ENCODE results near the gene SRGAP1. TPM values are rescaled to one million over a fixed set of nuclear protein-coding genes. Genes with fewer than 3 reads are reported as not detected.

The SRGAP1 gene
- total and polyA plus RNA-seq, 9 of the 15 experiments (the other 6 are each of a cell fraction or from before 2014, with no cell fraction given), result 0.01 to 0.13 (median 0.04) TPM; not detected in 3

DNA sequence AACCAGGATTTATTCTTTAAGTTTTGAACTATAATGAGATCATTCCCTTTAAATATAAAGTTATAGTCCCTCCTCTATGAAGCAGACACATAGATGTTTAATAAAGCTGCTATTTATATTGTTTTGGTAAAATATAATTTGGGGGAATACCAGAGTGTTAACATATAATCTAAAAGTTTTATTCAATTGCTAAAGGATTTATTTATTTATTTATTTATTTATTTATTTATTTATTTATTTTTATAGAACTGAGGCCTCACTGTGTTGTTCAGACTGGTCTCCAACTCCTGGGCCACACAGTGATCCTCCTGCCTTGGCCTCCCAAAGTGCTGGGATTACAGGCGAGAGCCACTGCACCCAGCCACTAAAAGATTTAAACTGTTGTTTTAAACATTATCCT lies 278.9 kb downstream of the SRGAP1 start:
- Histone ChIP-seq H3K4me2 (ENCODE audit: insufficient read depth, low read length) (no peak overlapping the region), H3K9me3 (replicated peaks; ENCODE audit: control insufficient read depth, insufficient read depth, low read depth, low read length) (no peaks in the 10 kb centered on the region), H2AFZ (ENCODE audit: low read depth, low read length) (no peak overlapping the region), H3K4me3 (no peak overlapping the region), H4K20me1 (replicated peaks; ENCODE audit: control insufficient read depth, insufficient read depth, low read length) (no peaks in the 10 kb centered on the region), H3K9ac (ENCODE audit: insufficient read depth in 1 of 2, low read depth in 2 of 2, low read length in 2 of 2) (no peak overlapping the region), H3K9me1 (ENCODE audit: control insufficient read depth, insufficient read depth, low read length) (no peaks in the 10 kb centered on the region), H3K79me2 (ENCODE audit: control insufficient read depth, insufficient read depth, low read length) (no peaks in the 10 kb centered on the region), H3K27ac (ENCODE audit: extremely low read depth, low read depth, low read length) (no peak overlapping the region), H3K4me1 (replicated peaks in 1 of 2; ENCODE audit: control insufficient read depth in 2 of 2, insufficient read depth in 2 of 2, low read length in 2 of 2) (no peaks in the 10 kb centered on the region), H3K27me3 (ENCODE audit: control insufficient read depth in 2 of 2, insufficient read depth in 2 of 2, low read length in 2 of 2) (peaks cover 2 to 12% of the 10 kb centered on the region in 2 experiments; a peak in 3 of 5 replicates), H3K36me3 (ENCODE audit: control insufficient read depth, insufficient read depth, low read length) (no peaks in the 10 kb centered on the region)
- POLR2A ChIA-PET, result no interaction called here
- in situ Hi-C loops (cut with MboI), result no loop called here
- CTCF ChIA-PET (ENCODE audit: low intra/inter-chr PET ratio), result no interaction called here
- no TSS peak for BruUV-seq (replicated peaks)
- ATAC-seq (no peak), FAIRE-seq (no peak), DNase-seq (ENCODE audit: extremely low read depth in 1 of 4, low spot score in 3 of 4) (no peak)
- intact Hi-C loops (cut with micrococcal nuclease), result no loop called here
- 0% methylated on average over 1 of the region's 1 CpG for WGBS (ENCODE audit: insufficient coverage, low coverage, missing lambda C conversion rate)
- TF ChIP-seq STAG1 (CRISPR knock-in tag; IDR thresholded peaks at IDR 0.05; ENCODE audit: borderline replicate concordance) (no peak), ZNF830 (CRISPR knock-in tag; IDR thresholded peaks at IDR 0.05) (no peak), ZNF507 (tag; conservative IDR thresholded peaks at IDR 0.05) (no peak), ZNF3 (CRISPR knock-in tag; IDR thresholded peaks at IDR 0.05) (no peak), MEF2D (tag; conservative IDR thresholded peaks at IDR 0.05; ENCODE audit: low read depth) (no peak), ILK (tag; IDR thresholded peaks at IDR 0.05; ENCODE audit: borderline replicate concordance, low read depth) (no peak), XRCC4 (IDR thresholded peaks at IDR 0.05; ENCODE audit: extremely low read depth, insufficient read depth, insufficient read length) (no peak), ERF (CRISPR knock-in tag; IDR thresholded peaks at IDR 0.05) (no peak), HMG20A (CRISPR knock-in tag; conservative IDR thresholded peaks at IDR 0.05) (no peak), PCBP1 (IDR thresholded peaks at IDR 0.05; ENCODE audit: low read depth, low read length, poor library complexity, severe bottlenecking) (no peak), NCOR1 (IDR thresholded peaks at IDR 0.05) (no peak)
- TF ChIP-seq, protein P1, sequence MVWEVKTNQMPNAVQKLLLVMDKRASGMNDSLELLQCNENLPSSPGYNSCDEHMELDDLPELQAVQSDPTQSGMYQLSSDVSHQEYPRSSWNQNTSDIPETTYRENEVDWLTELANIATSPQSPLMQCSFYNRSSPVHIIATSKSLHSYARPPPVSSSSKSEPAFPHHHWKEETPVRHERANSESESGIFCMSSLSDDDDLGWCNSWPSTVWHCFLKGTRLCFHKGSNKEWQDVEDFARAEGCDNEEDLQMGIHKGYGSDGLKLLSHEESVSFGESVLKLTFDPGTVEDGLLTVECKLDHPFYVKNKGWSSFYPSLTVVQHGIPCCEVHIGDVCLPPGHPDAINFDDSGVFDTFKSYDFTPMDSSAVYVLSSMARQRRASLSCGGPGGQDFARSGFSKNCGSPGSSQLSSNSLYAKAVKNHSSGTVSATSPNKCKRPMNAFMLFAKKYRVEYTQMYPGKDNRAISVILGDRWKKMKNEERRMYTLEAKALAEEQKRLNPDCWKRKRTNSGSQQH (CRISPR knock-in tag; IDR thresholded peaks at IDR 0.05), result no peak
- TF ChIP-seq, protein P2, sequence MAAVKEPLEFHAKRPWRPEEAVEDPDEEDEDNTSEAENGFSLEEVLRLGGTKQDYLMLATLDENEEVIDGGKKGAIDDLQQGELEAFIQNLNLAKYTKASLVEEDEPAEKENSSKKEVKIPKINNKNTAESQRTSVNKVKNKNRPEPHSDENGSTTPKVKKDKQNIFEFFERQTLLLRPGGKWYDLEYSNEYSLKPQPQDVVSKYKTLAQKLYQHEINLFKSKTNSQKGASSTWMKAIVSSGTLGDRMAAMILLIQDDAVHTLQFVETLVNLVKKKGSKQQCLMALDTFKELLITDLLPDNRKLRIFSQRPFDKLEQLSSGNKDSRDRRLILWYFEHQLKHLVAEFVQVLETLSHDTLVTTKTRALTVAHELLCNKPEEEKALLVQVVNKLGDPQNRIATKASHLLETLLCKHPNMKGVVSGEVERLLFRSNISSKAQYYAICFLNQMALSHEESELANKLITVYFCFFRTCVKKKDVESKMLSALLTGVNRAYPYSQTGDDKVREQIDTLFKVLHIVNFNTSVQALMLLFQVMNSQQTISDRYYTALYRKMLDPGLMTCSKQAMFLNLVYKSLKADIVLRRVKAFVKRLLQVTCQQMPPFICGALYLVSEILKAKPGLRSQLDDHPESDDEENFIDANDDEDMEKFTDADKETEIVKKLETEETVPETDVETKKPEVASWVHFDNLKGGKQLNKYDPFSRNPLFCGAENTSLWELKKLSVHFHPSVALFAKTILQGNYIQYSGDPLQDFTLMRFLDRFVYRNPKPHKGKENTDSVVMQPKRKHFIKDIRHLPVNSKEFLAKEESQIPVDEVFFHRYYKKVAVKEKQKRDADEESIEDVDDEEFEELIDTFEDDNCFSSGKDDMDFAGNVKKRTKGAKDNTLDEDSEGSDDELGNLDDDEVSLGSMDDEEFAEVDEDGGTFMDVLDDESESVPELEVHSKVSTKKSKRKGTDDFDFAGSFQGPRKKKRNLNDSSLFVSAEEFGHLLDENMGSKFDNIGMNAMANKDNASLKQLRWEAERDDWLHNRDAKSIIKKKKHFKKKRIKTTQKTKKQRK (IDR thresholded peaks at IDR 0.05; ENCODE audit: borderline replicate concordance, low read depth, low read length), result no peak
- TF ChIP-seq, protein P3, sequence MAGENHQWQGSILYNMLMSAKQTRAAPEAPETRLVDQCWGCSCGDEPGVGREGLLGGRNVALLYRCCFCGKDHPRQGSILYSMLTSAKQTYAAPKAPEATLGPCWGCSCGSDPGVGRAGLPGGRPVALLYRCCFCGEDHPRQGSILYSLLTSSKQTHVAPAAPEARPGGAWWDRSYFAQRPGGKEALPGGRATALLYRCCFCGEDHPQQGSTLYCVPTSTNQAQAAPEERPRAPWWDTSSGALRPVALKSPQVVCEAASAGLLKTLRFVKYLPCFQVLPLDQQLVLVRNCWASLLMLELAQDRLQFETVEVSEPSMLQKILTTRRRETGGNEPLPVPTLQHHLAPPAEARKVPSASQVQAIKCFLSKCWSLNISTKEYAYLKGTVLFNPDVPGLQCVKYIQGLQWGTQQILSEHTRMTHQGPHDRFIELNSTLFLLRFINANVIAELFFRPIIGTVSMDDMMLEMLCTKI (IDR thresholded peaks at IDR 0.05; ENCODE audit: partially characterized antibody), result no peak
- TF ChIP-seq, protein P4, sequence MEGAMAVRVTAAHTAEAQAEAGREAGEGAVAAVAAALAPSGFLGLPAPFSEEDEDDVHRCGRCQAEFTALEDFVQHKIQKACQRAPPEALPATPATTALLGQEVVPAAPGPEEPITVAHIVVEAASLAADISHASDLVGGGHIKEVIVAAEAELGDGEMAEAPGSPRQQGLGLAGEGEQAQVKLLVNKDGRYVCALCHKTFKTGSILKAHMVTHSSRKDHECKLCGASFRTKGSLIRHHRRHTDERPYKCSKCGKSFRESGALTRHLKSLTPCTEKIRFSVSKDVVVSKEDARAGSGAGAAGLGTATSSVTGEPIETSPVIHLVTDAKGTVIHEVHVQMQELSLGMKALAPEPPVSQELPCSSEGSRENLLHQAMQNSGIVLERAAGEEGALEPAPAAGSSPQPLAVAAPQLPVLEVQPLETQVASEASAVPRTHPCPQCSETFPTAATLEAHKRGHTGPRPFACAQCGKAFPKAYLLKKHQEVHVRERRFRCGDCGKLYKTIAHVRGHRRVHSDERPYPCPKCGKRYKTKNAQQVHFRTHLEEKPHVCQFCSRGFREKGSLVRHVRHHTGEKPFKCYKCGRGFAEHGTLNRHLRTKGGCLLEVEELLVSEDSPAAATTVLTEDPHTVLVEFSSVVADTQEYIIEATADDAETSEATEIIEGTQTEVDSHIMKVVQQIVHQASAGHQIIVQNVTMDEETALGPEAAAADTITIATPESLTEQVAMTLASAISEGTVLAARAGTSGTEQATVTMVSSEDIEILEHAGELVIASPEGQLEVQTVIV (CRISPR knock-in tag; IDR thresholded peaks at IDR 0.05; ENCODE audit: borderline replicate concordance), result no peak

All from K562 (cell line).